Thyroid gland (tissue), 4 donors: ENCODE results near the gene GIPC2.

Experiments used
- POLR2A ChIP-seq, 2 donors: fragments of 450-650 bp; IDR thresholded peaks; one replicate each; pipeline ENCODE4 v1.6.1; 2017; ENCODE audit warnings: antibody characterized with exemption in 2 of 2, mild to moderate bottlenecking in 2 of 2, moderate library complexity in 1 of 2
- TF ChIP-seq, protein P1 (sequence below), 6 experiments: fragments of 200-600 bp in 3 of 6; fragments of 450-650 bp in 3 of 6; sonication (generic) in 3 of 6; IDR thresholded peaks; one replicate each; pipeline ENCODE4 v1.5.1; 2016 to 2019; ENCODE audit warnings: antibody characterized with exemption in 6 of 6, mild to moderate bottlenecking in 2 of 6, inconsistent platforms in 1 of 6, moderate library complexity in 1 of 6

DNA sequence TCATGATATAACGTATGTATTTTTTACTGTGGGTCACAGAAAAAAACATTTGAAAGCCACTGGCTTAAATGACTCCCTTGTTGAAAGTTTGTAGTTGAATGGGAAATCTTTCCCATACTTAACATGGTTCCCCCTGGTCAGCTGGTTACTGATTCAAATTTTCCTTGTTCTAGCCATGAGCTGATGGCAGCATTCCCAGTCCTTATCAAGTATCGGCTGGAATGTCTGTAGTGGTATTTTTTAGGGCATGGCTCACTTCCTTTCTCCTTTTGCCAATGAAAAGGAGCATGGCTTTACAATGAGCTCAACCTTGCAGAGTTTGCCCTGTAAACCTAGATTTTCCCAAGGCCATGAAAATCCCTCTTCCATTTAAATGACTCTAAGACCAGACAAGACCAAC, 55.7 kb downstream of the GIPC2 start:
- TF ChIP-seq POLR2A (IDR thresholded peaks at IDR 0.05) = no peak
- TF ChIP-seq, protein P1, sequence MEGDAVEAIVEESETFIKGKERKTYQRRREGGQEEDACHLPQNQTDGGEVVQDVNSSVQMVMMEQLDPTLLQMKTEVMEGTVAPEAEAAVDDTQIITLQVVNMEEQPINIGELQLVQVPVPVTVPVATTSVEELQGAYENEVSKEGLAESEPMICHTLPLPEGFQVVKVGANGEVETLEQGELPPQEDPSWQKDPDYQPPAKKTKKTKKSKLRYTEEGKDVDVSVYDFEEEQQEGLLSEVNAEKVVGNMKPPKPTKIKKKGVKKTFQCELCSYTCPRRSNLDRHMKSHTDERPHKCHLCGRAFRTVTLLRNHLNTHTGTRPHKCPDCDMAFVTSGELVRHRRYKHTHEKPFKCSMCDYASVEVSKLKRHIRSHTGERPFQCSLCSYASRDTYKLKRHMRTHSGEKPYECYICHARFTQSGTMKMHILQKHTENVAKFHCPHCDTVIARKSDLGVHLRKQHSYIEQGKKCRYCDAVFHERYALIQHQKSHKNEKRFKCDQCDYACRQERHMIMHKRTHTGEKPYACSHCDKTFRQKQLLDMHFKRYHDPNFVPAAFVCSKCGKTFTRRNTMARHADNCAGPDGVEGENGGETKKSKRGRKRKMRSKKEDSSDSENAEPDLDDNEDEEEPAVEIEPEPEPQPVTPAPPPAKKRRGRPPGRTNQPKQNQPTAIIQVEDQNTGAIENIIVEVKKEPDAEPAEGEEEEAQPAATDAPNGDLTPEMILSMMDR (IDR thresholded peaks at IDR 0.05) = no peak
